ENCODE results near the gene MLLT3. TPM values are rescaled to one million over a fixed set of nuclear protein-coding genes. Genes with fewer than 3 reads are reported as not detected.

The MLLT3 gene
- total and polyA plus RNA-seq, 8 donors, result 1.8 to 10.3 (median 4.2) TPM

GRCh38 chr9:20490246-20490834 is 132.0 kb downstream of the MLLT3 start:
- H3K36me3 ChIP-seq, result no peaks in the 10 kb centered on the region
- FAIRE-seq, result no peak
- H3K9me3 ChIP-seq, result no peaks in the 10 kb centered on the region
- TF ChIP-seq CTCF (IDR thresholded peaks at IDR 0.05), result no peak
- H3K27ac ChIP-seq, result no peak overlapping the region
- H3K4me3 ChIP-seq, result no peak overlapping the region
- intact Hi-C loops (cut with DNase I), result no loop called here
- no peak for DNase-seq
- no peaks in the 10 kb centered on the region for H3K4me1 ChIP-seq
- ATAC-seq, result no peak
- no peaks in the 10 kb centered on the region for H3K27me3 ChIP-seq
- WGBS, 2 donors, result 78 to 82% methylated on average over 4 of the region's 4 CpGs

GRCh38 chr9:20488691-20489090 is 133.6 kb downstream of the MLLT3 start:
- no peak for ATAC-seq
- no peak for FAIRE-seq
- TF ChIP-seq CTCF (IDR thresholded peaks at IDR 0.05), result no peak

GRCh38 chr9:20486552-20486951 is 135.7 kb downstream of the MLLT3 start:
- 64% methylated on average over 4 of the region's 4 CpGs for WGBS, 2 donors
- no peak for ATAC-seq

More at GRCh38 chr9:20488691-20489090, 133.6 kb downstream of the MLLT3 start:
- no peak for DNase-seq
- Histone ChIP-seq H3K27me3 (no peaks in the 10 kb centered on the region), H3K4me3 (no peak overlapping the region), H3K4me1 (no peaks in the 10 kb centered on the region), H3K36me3 (no peaks in the 10 kb centered on the region), H3K9me3 (no peaks in the 10 kb centered on the region), H3K27ac (no peak overlapping the region)
- intact Hi-C loops (cut with DNase I), result no loop called here
- WGBS, 2 donors, result 75 to 84% methylated on average over 1 of the region's 1 CpG

GRCh38 chr9:20481437-20481836 is 140.9 kb downstream of the MLLT3 start:
- Histone ChIP-seq H3K36me3 (no peaks in the 10 kb centered on the region), H3K27me3 (no peaks in the 10 kb centered on the region), H3K9me3 (no peaks in the 10 kb centered on the region), H3K27ac (no peak overlapping the region), H3K4me3 (no peak overlapping the region), H3K4me1 (no peaks in the 10 kb centered on the region)
- ATAC-seq, result no peak
- no peak for DNase-seq
- TF ChIP-seq CTCF (IDR thresholded peaks at IDR 0.05), result no peak
- no peak for FAIRE-seq
- intact Hi-C loops (cut with DNase I), result no loop called here
- WGBS, 2 donors, result 95% methylated on average over 5 of the region's 5 CpGs

More at GRCh38 chr9:20486552-20486951, 135.7 kb downstream of the MLLT3 start:
- peak in 1 of 4 donors; percentile 5 for TF ChIP-seq CTCF (IDR thresholded peaks at IDR 0.05)
- no peaks in the 10 kb centered on the region for H3K27me3 ChIP-seq
- no peaks in the 10 kb centered on the region for H3K36me3 ChIP-seq
- intact Hi-C loops (cut with DNase I), result no loop called here
- no peak for FAIRE-seq
- no peak overlapping the region for H3K4me3 ChIP-seq
- no peak overlapping the region for H3K27ac ChIP-seq
- H3K4me1 ChIP-seq, result no peaks in the 10 kb centered on the region
- DNase-seq, result no peak
- no peaks in the 10 kb centered on the region for H3K9me3 ChIP-seq

- no peaks in the 10 kb centered on the region for H3K4me1 ChIP-seq
- intact Hi-C loops (cut with DNase I), result no loop called here
- no peaks in the 10 kb centered on the region for H3K36me3 ChIP-seq
- H3K9me3 ChIP-seq, result no peaks in the 10 kb centered on the region
- DNase-seq (no peak), FAIRE-seq (no peak), ATAC-seq (no peak)
- no peak for TF ChIP-seq CTCF (IDR thresholded peaks at IDR 0.05)
- no peaks in the 10 kb centered on the region for H3K27me3 ChIP-seq
- H3K4me3 ChIP-seq, result no peak overlapping the region
- no peak overlapping the region for H3K27ac ChIP-seq
- 87% methylated on average over 3 of the region's 3 CpGs for WGBS, 2 donors
Observed at GRCh38 chr9:20480249-20480648, 142.1 kb downstream of the MLLT3 start.

Data from pancreas (tissue), 10 donors.